SU-DHL-6 (cell line): ENCODE data around the gene ZNF490.
A peak's percentile ranks its signal among the peaks of the same experiment; 100 is the strongest.

Experiments
- H2AFZ ChIP-seq: fragments of 200-600 bp; sonication (generic); 2 replicates; pipeline ENCODE4 v1.6.1; 2014; ENCODE audit warnings: low read depth, mild to moderate bottlenecking, moderate library complexity, mixed read lengths, antibody characterized with exemption, low read length; ENCODE audit not compliant: severe bottlenecking
- H3F3A ChIP-seq: fragments of 200-600 bp; shearing (Covaris generic); 2 replicates; pipeline ENCODE4 v1.6.0; 2016; ENCODE audit warnings: antibody characterized with exemption, mild to moderate bottlenecking; ENCODE audit not compliant: insufficient read depth
- H3K27ac ChIP-seq: fragments of 200-600 bp; sonication (generic); 2 replicates; pipeline ENCODE4 v1.5.1; 2016; ENCODE audit warnings: low read depth, mild to moderate bottlenecking, low read length, moderate library complexity, mixed read lengths
- H3K27me3 ChIP-seq: fragments of 200-600 bp; sonication (generic), shearing (Covaris generic); 2 replicates; pipeline ENCODE4 v1.6.0; 2014; ENCODE audit warnings: mild to moderate bottlenecking, low read length
- H3K36me3 ChIP-seq: fragments of 200-600 bp; sonication (generic); 2 replicates; pipeline ENCODE4 v1.6.1; 2014; ENCODE audit warnings: mild to moderate bottlenecking, low read length, mixed read lengths
- H3K4me2 ChIP-seq: fragments of 300-600, 200-600 bp; shearing (Covaris generic), sonication (generic); 2 replicates; pipeline ENCODE4 v1.6.0; 2014; ENCODE audit warnings: low read length, low read depth, mild to moderate bottlenecking; ENCODE audit not compliant: poor library complexity, severe bottlenecking
- H3K4me3 ChIP-seq: fragments of 200-600 bp; sonication (generic); 2 replicates; pipeline ENCODE4 v1.5.1; 2014; ENCODE audit warnings: antibody characterized with exemption, low read length, mild to moderate bottlenecking, mixed read lengths; ENCODE audit not compliant: insufficient read depth, poor library complexity, severe bottlenecking
- H3K79me2 ChIP-seq: fragments of 200-600 bp; sonication (generic); 2 replicates; pipeline ENCODE4 v1.6.1; 2014; ENCODE audit warnings: mild to moderate bottlenecking, low read length, moderate library complexity; ENCODE audit not compliant: insufficient read depth
- H3K9ac ChIP-seq: fragments of 200-600 bp; sonication (generic); 2 replicates; pipeline ENCODE4 v1.7.0; 2014; ENCODE audit warnings: mild to moderate bottlenecking, low read length
- H3K9me2 ChIP-seq: fragments of 200-600 bp; sonication (generic); replicated peaks from 2 replicates; pipeline ENCODE4 v1.6.1; 2014; ENCODE audit warnings: low read length; ENCODE audit not compliant: insufficient read depth
- H3K9me3 ChIP-seq: fragments of 200-600 bp; sonication (generic); 2 replicates; pipeline ENCODE4 v1.6.1; 2014; ENCODE audit warnings: low read length, mixed read lengths; ENCODE audit not compliant: insufficient read depth
- H4K20me1 ChIP-seq: fragments of 200-600 bp; sonication (generic); 2 replicates; pipeline ENCODE4 v1.6.1; 2014; ENCODE audit warnings: low read depth, mild to moderate bottlenecking, antibody characterized with exemption, low read length, moderate library complexity, mixed read lengths
- EZH2phosphoT487 ChIP-seq: fragments of 200-600 bp; sonication (generic), shearing (Covaris generic); conservative IDR thresholded peaks from 2 replicates; pipeline ENCODE4 v1.6.1; 2018; ENCODE audit warnings: mild to moderate bottlenecking, antibody characterized with exemption, low read length, moderate library complexity, mixed read lengths
- TF ChIP-seq, protein P1 (sequence below): fragments of 200-600 bp; sonication (generic); IDR thresholded peaks from one replicate; pipeline ENCODE4 v1.5.1; 2017; ENCODE audit warnings: antibody characterized with exemption, mild to moderate bottlenecking, low read length, moderate library complexity; ENCODE audit not compliant: insufficient read depth, poor library complexity, severe bottlenecking

The ZNF490 gene

DNA sequence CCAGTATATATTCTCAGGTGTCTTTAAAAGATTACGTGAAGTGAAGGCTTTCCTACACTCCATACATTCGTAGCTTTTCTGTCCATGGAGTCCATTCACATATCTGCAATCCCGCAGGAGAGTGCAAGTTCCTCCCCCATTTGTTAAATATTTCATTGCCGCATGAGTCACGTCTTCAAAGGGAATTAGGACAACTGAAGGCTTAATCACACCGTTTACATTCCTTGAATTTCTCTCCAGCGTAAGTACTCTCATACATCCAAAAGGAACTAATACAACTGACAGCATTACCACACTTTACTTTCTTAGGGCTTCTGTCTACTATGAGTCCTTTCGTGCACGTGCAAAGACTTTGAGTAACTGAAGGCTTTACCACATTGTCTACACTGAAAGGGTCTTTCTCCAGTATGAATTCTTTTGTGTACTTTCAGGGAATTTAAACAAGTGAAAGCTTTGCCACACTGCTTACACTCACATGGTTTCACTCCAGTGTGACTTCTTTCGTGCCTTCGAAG, 30.4 kb downstream of the ZNF490 start:
- Histone ChIP-seq H3K9me3 (0 out of 2 replicates have a peak, but pooled peaks cover 10% of the 10 kb centered on the region), H2AFZ (no peak overlapping the region), H3K4me2 (no peak overlapping the region), H3K9ac (no peak overlapping the region), H3K36me3 (peaks cover 19% of the 10 kb centered on the region), H3K79me2 (no peaks in the 10 kb centered on the region), H4K20me1 (no peaks in the 10 kb centered on the region), H3F3A (no peaks in the 10 kb centered on the region), H3K4me3 (no peak overlapping the region), H3K27ac (no peak overlapping the region), H3K9me2 (no peaks in the 10 kb centered on the region), H3K27me3 (no peaks in the 10 kb centered on the region)
- TF ChIP-seq, protein P1, sequence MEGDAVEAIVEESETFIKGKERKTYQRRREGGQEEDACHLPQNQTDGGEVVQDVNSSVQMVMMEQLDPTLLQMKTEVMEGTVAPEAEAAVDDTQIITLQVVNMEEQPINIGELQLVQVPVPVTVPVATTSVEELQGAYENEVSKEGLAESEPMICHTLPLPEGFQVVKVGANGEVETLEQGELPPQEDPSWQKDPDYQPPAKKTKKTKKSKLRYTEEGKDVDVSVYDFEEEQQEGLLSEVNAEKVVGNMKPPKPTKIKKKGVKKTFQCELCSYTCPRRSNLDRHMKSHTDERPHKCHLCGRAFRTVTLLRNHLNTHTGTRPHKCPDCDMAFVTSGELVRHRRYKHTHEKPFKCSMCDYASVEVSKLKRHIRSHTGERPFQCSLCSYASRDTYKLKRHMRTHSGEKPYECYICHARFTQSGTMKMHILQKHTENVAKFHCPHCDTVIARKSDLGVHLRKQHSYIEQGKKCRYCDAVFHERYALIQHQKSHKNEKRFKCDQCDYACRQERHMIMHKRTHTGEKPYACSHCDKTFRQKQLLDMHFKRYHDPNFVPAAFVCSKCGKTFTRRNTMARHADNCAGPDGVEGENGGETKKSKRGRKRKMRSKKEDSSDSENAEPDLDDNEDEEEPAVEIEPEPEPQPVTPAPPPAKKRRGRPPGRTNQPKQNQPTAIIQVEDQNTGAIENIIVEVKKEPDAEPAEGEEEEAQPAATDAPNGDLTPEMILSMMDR, result no peak
- no peak for TF ChIP-seq EZH2phosphoT487

DNA sequence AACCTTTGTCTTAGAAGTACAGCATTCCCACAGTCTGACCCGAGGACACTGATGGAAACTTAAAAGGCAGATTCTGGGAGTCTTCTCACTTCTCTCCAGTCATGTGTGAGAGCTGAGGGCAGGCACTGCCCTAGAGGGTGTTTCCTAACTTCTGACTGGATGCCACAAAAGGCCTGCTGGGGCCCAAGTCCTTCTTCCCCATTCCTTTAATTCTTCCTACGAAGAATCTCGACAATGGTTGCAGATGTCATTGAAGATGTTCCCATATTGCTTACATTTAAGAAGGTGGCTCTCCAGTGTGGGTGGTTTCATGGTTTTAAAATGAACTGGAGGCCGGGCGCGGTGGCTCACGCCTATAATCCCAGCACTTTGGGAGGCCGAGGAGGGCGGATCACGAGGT, 32.0 kb downstream of the ZNF490 start:
- no peaks in the 10 kb centered on the region for H3K9me2 ChIP-seq
- 0 out of 2 replicates have a peak, but pooled peaks cover 10% of the 10 kb centered on the region for H3K9me3 ChIP-seq
- TF ChIP-seq, protein P1, result no peak
- no peak for TF ChIP-seq EZH2phosphoT487
- no peak overlapping the region for H3K4me2 ChIP-seq
- H4K20me1 ChIP-seq, result no peaks in the 10 kb centered on the region
- H2AFZ ChIP-seq, result no peak overlapping the region
- no peaks in the 10 kb centered on the region for H3F3A ChIP-seq
- no peak overlapping the region for H3K9ac ChIP-seq
- H3K4me3 ChIP-seq, result no peak overlapping the region
- H3K27me3 ChIP-seq, result no peaks in the 10 kb centered on the region
- no peaks in the 10 kb centered on the region for H3K79me2 ChIP-seq
- H3K27ac ChIP-seq, result no peak overlapping the region
- H3K36me3 ChIP-seq, result peaks cover 19% of the 10 kb centered on the region

DNA sequence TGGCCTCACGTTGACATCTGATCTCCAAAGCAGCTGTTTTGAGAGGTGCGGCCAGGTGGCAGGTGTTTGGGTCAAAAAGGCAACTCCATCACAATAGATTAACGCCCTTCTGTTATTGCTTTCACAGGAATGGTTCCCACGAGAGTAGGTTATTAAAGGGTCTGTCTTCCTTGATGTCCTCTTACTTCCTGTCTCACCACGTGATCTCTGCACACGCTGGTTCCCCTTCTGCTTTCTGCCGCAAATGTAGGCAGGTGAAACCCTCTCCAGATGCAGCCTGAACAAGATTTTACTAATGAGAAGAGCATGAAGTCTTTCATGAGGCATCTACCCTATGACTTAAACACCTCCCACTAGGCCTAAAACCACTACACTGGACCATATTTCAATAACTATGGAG, 36.6 kb downstream of the ZNF490 start:
- Histone ChIP-seq H3K9ac (peak overlapping the region; percentile 24), H3K36me3 (no peaks in the 10 kb centered on the region), H3F3A (no peaks in the 10 kb centered on the region), H3K9me3 (no peaks in the 10 kb centered on the region), H3K27ac (peak overlapping the region; percentile 16; the same call in 1 of the 2 replicates), H3K79me2 (no peaks in the 10 kb centered on the region), H2AFZ (peak overlapping the region; percentile 6), H3K4me2 (peak overlapping the region; percentile 28), H3K9me2 (no peaks in the 10 kb centered on the region), H3K4me3 (no peak overlapping the region), H4K20me1 (no peaks in the 10 kb centered on the region), H3K27me3 (no peaks in the 10 kb centered on the region)
- TF ChIP-seq EZH2phosphoT487, result no peak
- TF ChIP-seq, protein P1, result no peak
